Dermis microvascular lymphatic vessel endothelial cell (primary cell): ENCODE measurements around the gene ZFP1. TPM values are rescaled to one million over a fixed set of nuclear protein-coding genes. Genes with fewer than 3 reads are reported as not detected.

Source experiments
- DNase-seq, 2 donors: peaks; one replicate each; pipeline versions ENCODE4 v3.0.0 to v3.0.0-alpha.2; 2010; ENCODE audit warnings: low read depth in 2 of 2
- total RNA-seq: library from RNA; depleted of rRNA; stranded (reverse); fragments of >200 nt; gene quantifications from 2 replicates; pipeline ENCODE4 v1.2.1, GENCODE V29; 2014

ZFP1 gene
- total RNA-seq, 1 donor from 2014 or later, result 7.7 TPM

- DNase-seq, result no peak
Observed at GRCh38 chr16:75112734-75113491, 35.4 kb upstream of the ZFP1 start.

GRCh38 chr16:75113541-75114121 is 34.7 kb upstream of the ZFP1 start:
- no peak for DNase-seq

- no peak for DNase-seq
Observed at GRCh38 chr16:75114179-75114945, 34.0 kb upstream of the ZFP1 start.

- DNase-seq, result no peak
Observed at GRCh38 chr16:75114946-75115825, 33.1 kb upstream of the ZFP1 start.

GRCh38 chr16:75116081-75116910 is 32.0 kb upstream of the ZFP1 start, which contains the start of gene LDHD:
Gene LDHD, minus strand, starts transcription at chr16:75116780. Its CDS starts 60 bp downstream, at chr16:75116720.
- DNase-seq, result peak; percentile 26 to 76

- DNase-seq, result no peak
Observed at GRCh38 chr16:75116911-75117245, 31.4 kb upstream of the ZFP1 start.

DNA sequence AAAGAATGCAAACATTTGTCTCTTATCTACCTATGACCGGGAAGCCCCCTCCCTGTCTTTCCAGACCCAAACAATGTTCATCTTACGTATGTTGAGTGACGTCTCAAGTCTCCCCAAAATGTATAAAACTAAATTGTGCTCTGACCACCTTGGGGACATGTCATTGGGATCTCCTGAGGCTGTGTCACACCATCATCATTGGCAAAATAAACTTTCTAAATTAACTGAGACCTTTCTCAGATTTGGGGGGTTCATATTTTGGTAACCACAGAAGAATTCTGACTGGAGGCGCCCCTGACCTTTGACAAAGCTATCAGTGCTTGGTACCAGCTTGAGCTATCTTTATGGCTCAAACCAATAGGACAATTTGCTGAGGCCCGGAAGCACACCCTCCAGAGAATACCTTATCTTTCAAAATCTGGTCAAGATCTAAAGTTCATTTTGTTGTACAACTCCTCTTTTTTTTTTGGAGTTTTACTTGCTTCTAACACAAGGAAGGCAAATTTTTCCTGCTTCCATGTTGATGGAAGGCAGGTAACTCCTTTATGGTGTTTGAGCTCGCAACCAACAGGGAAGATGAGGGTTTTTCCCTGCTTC is 29.3 kb upstream of the ZFP1 start:
- DNase-seq, result no peak

GRCh38 chr16:75120253-75120652 is 28.1 kb upstream of the ZFP1 start:
- DNase-seq, result no peak

DNA sequence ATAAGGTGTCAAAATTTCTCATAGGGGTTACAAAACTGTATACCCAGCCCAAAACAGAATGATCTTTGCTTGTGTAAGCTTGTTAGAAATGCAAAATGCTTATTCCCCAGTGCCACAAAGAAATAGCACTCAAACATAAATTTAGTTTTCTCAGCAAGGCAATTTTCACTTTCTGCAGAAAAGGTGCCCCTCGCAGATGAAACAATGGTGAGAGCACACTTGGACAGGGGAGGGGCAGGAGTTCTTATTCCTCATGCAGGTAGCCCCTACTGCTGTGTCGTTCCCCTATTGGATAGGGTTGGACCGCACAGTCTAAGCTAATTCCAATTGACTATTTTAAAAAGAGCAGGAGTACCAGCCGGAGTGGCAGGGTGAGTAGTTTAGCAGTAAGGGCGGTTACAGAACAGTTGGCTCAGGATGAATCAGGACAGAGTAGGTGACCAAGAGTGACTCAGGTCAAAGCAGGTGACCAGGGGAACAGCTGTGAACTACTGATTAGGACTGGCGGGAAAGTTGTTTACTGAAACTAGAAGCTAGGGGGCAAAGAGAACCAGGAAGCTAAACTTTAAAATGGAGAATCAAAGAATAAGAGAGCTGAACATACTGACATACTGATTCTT is 26.3 kb upstream of the ZFP1 start:
- DNase-seq, result no peak

DNA sequence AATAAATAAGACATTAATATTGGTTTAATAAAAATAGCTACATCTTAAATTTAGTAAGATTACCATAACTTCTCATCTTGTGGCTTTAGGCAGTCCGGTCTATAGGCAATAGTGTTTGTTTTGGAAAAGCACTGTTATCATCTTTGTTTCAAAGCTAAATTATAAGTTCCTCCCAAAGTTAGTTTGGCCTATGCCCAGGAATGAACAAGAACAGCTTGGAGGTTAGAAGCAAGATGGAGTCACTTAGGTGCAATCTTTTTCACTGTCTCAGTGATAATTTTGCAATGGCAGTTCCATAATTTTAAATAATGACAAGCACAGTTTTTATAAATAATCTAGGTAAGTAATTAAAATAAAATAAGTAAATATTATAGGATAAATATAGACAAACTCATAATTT is 25.7 kb upstream of the ZFP1 start:
- no peak for DNase-seq

GRCh38 chr16:75127713-75128415 is 20.5 kb upstream of the ZFP1 start:
- no peak for DNase-seq

- DNase-seq, result peak in 1 of 2 donors; percentile 54
Observed at GRCh38 chr16:75129421-75130149, 18.7 kb upstream of the ZFP1 start.

- DNase-seq, result no peak
Observed at GRCh38 chr16:75130150-75130771, 18.1 kb upstream of the ZFP1 start.

GRCh38 chr16:75131081-75131480 is 17.2 kb upstream of the ZFP1 start:
- no peak for DNase-seq

DNA sequence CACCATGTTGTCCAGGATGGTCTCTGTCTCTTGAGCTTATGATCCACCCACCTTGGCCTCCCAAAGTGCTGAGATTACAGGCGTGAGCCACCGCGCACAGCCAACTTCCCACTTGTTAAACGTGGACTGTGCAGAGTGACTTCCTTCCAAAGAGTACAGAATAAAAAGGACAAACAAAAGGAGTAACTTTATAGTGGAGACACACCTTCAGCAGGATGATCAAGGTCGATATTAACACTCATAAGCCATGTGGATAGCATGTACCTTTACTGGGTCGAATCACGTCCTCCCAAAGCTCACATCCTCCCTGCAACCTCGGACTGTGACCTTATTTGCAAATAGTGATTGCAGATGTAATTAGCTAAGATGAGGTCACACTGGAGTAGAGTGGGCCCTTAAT is 10.1 kb upstream of the ZFP1 start:
- no peak for DNase-seq

DNA sequence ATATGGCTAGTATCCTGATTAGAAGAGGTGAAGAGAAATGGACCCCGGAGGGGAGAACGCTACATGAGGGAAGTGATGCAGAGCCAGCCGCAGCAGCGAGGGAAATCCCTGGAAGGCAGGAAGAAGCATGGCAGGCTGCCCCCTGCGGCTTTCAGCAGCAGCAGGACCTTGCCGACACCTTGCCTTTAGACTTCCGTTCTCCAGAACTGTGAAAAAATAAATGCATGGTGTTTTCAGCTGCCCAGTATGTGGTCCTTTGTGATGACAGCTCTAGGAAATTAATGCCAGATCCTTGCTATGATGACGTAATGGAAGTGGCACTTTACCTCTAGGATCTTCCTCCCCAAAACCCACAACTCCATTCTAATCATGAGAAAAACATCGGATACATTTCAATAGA is 9.7 kb upstream of the ZFP1 start:
- DNase-seq, result peak in 1 of 2 donors; percentile 54

DNA sequence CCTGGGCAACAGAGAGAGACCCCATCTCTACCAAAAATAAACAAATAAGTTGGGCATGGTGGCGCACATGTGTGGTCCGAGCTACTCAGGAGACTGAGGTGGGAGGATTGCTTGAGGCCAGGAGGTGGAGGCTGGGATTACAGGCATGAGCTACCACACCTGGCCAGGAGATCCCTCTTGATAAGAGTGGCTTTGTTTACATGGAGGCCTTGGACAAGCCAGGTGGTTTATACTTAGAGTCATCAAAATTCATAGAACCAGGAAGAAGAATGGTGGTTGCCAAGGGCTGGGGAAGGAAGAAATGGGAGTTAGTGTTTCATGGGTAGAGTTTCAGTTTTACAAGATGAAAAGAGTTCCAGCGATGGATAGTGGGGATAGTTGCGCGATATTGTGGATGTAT is 8.8 kb upstream of the ZFP1 start:
- DNase-seq, result no peak

DNA sequence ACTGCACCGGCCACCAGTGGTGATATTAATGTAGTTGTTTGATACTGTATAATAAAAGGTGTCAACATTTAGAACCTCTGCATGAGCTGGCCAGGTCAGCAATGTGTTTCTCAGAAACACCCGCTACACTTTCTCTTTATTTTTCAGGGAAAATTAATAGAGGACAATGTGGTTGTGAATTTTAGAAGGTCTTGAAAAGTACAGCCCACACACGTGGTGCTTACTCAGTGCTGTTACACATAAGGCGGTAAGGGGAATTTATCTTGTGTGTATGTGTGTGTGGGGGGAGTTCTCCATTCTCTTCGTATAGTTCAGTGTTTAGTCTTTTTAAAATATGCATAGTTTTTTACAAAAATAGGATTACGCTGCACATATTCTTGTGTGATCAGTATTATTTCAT is 4.4 kb upstream of the ZFP1 start:
- DNase-seq, result no peak
